Measurements from ENCODE around the gene SCAI. TPM values are rescaled to one million over a fixed set of nuclear protein-coding genes. Genes with fewer than 3 reads are reported as not detected.
"Not testable (repeated sequence)": the region's sequence is repeated elsewhere in the genome, so short reads cannot be mapped to it uniquely, and the experiment has no call there.

The SCAI gene
- total RNA-seq, 1 donor from 2014 or later: 13.4 TPM

GRCh38 chr9:125166762-125167161 lies 23.4 kb upstream of the SCAI start:
- H3K27ac Mint-ChIP-seq: no peak overlapping the region
- H3K9me3 Mint-ChIP-seq: no peaks in the 10 kb centered on the region
- peaks cover 26% of the 10 kb centered on the region for H3K36me3 Mint-ChIP-seq (ENCODE audit: low read depth)
- no peaks in the 10 kb centered on the region for H3K27me3 Mint-ChIP-seq
- peaks cover 2% of the 10 kb centered on the region for H3K4me1 Mint-ChIP-seq
- no peak overlapping the region for H3K4me3 Mint-ChIP-seq
- intact Hi-C loops (cut with micrococcal nuclease): no loop called here
- no peak for DNase-seq

- H3K4me1 Mint-ChIP-seq; intact Hi-C loops (cut with micrococcal nuclease); H3K4me3 Mint-ChIP-seq; H3K27me3 Mint-ChIP-seq; DNase-seq; H3K27ac Mint-ChIP-seq; H3K9me3 Mint-ChIP-seq: not testable (repeated sequence)
- H3K36me3 Mint-ChIP-seq (ENCODE audit: low read depth): peaks cover 17% of the 10 kb centered on the region
Measured at GRCh38 chr9:125162891-125163290, 19.6 kb upstream of the SCAI start.

- H3K4me3 Mint-ChIP-seq: no peak overlapping the region
- H3K9me3 Mint-ChIP-seq: no peaks in the 10 kb centered on the region
- peaks cover 21% of the 10 kb centered on the region for H3K36me3 Mint-ChIP-seq (ENCODE audit: low read depth)
- intact Hi-C loops (cut with micrococcal nuclease): no loop called here
- no peak overlapping the region for H3K27ac Mint-ChIP-seq
- no peaks in the 10 kb centered on the region for H3K27me3 Mint-ChIP-seq
- no peak for DNase-seq
- H3K4me1 Mint-ChIP-seq: peaks cover 4% of the 10 kb centered on the region
Measured at GRCh38 chr9:125161284-125161918, 18.1 kb upstream of the SCAI start.

- Mint-ChIP-seq H3K9me3 (no peaks in the 10 kb centered on the region), H3K36me3 (ENCODE audit: low read depth) (peaks cover 21% of the 10 kb centered on the region)
- no peak for DNase-seq
Measured at GRCh38 chr9:125160750-125161149, 17.4 kb upstream of the SCAI start.

GRCh38 chr9:125156551-125156950 lies 13.2 kb upstream of the SCAI start:
- Mint-ChIP-seq H3K9me3 (no peaks in the 10 kb centered on the region), H3K4me3 (no peak overlapping the region), H3K36me3 (ENCODE audit: low read depth) (peaks cover 33% of the 10 kb centered on the region), H3K4me1 (peaks cover 4% of the 10 kb centered on the region), H3K27me3 (no peaks in the 10 kb centered on the region), H3K27ac (no peak overlapping the region)
- intact Hi-C loops (cut with micrococcal nuclease): no loop called here
- no peak for DNase-seq

More at GRCh38 chr9:125160750-125161149, 17.4 kb upstream of the SCAI start:
- intact Hi-C loops (cut with micrococcal nuclease): no loop called here
- Mint-ChIP-seq H3K27ac (no peak overlapping the region), H3K27me3 (no peaks in the 10 kb centered on the region), H3K4me1 (peaks cover 4% of the 10 kb centered on the region), H3K4me3 (no peak overlapping the region)

- Mint-ChIP-seq H3K4me3 (no peak overlapping the region), H3K27me3 (no peaks in the 10 kb centered on the region), H3K4me1 (peaks cover 5% of the 10 kb centered on the region), H3K9me3 (no peaks in the 10 kb centered on the region), H3K36me3 (ENCODE audit: low read depth) (peaks cover 44% of the 10 kb centered on the region), H3K27ac (no peak overlapping the region)
- intact Hi-C loops (cut with micrococcal nuclease): no loop called here
- DNase-seq: no peak
Measured at GRCh38 chr9:125153712-125154367, 10.5 kb upstream of the SCAI start.

- no peaks in the 10 kb centered on the region for H3K9me3 Mint-ChIP-seq
- peaks cover 5% of the 10 kb centered on the region for H3K4me1 Mint-ChIP-seq
- H3K27me3 Mint-ChIP-seq: no peaks in the 10 kb centered on the region
- no peak overlapping the region for H3K27ac Mint-ChIP-seq
- no peak for DNase-seq
- intact Hi-C loops (cut with micrococcal nuclease): no loop called here
- peaks cover 39% of the 10 kb centered on the region for H3K36me3 Mint-ChIP-seq (ENCODE audit: low read depth)
- H3K4me3 Mint-ChIP-seq: no peak overlapping the region
Measured at GRCh38 chr9:125151730-125152129, 8.4 kb upstream of the SCAI start.

- intact Hi-C loops (cut with micrococcal nuclease): no loop called here
- Mint-ChIP-seq H3K4me3 (no peak overlapping the region), H3K36me3 (ENCODE audit: low read depth) (peaks cover 36% of the 10 kb centered on the region), H3K4me1 (peaks cover 9% of the 10 kb centered on the region), H3K27me3 (no peaks in the 10 kb centered on the region), H3K27ac (no peak overlapping the region), H3K9me3 (no peaks in the 10 kb centered on the region)
- no peak for DNase-seq
Measured at GRCh38 chr9:125150349-125151245, 7.3 kb upstream of the SCAI start.

GRCh38 chr9:125147401-125147951 lies 4.1 kb upstream of the SCAI start:
- Mint-ChIP-seq H3K27ac (no peak overlapping the region), H3K27me3 (no peaks in the 10 kb centered on the region), H3K9me3 (no peaks in the 10 kb centered on the region), H3K36me3 (ENCODE audit: low read depth) (peaks cover 25% of the 10 kb centered on the region), H3K4me3 (no peak overlapping the region), H3K4me1 (peaks cover 18% of the 10 kb centered on the region)
- intact Hi-C loops (cut with micrococcal nuclease): loop anchor here (10.0 kb wide), 1 partner anchor 227 kb away; no protein-coding TSS in a partner anchor
- DNase-seq: no peak

GRCh38 chr9:125146247-125146646 lies 2.9 kb upstream of the SCAI start:
- peaks cover 17% of the 10 kb centered on the region for H3K36me3 Mint-ChIP-seq (ENCODE audit: low read depth)
- intact Hi-C loops (cut with micrococcal nuclease): loop anchor here (10.0 kb wide), 1 partner anchor 229 kb away; no protein-coding TSS in a partner anchor
- no peak for DNase-seq
- peak overlapping the region; percentile 46 for H3K27ac Mint-ChIP-seq
- H3K9me3 Mint-ChIP-seq: no peaks in the 10 kb centered on the region
- no peaks in the 10 kb centered on the region for H3K27me3 Mint-ChIP-seq
- no peak overlapping the region for H3K4me3 Mint-ChIP-seq
- peaks cover 27% of the 10 kb centered on the region for H3K4me1 Mint-ChIP-seq

- peaks cover 11% of the 10 kb centered on the region for H3K36me3 Mint-ChIP-seq (ENCODE audit: low read depth)
- H3K27ac Mint-ChIP-seq: no peak overlapping the region
- no peaks in the 10 kb centered on the region for H3K9me3 Mint-ChIP-seq
- no peak overlapping the region for H3K4me3 Mint-ChIP-seq
- H3K27me3 Mint-ChIP-seq: no peaks in the 10 kb centered on the region
- intact Hi-C loops (cut with micrococcal nuclease): loop anchor here (10.0 kb wide), 1 partner anchor 229 kb away; no protein-coding TSS in a partner anchor
- DNase-seq: no peak
- peaks cover 27% of the 10 kb centered on the region for H3K4me1 Mint-ChIP-seq
Measured at GRCh38 chr9:125145425-125145824, 2.1 kb upstream of the SCAI start.

GRCh38 chr9:125142560-125143376 lies 560 bp downstream of the SCAI start:
- peak; percentile 74 for DNase-seq
- Mint-ChIP-seq H3K4me3 (peak overlapping the region; percentile 100), H3K9me3 (no peaks in the 10 kb centered on the region)

GRCh38 chr9:125141751-125142150 lies 1.6 kb downstream of the SCAI start:
- DNase-seq: no peak
- intact Hi-C loops (cut with micrococcal nuclease): loop anchor here (2.0 to 10.0 kb wide), 5 partner anchors 47 to 371 kb away; partner anchors contain the start of genes HSPA5, NR6A1 and PPP6C
- H3K36me3 Mint-ChIP-seq (ENCODE audit: low read depth): peaks cover 18% of the 10 kb centered on the region
- H3K9me3 Mint-ChIP-seq: no peaks in the 10 kb centered on the region
- no peaks in the 10 kb centered on the region for H3K27me3 Mint-ChIP-seq
- peak overlapping the region; percentile 100 for H3K4me3 Mint-ChIP-seq
- H3K4me1 Mint-ChIP-seq: peaks cover 30% of the 10 kb centered on the region
- peak overlapping the region; percentile 34 for H3K27ac Mint-ChIP-seq

More at GRCh38 chr9:125142560-125143376, 560 bp downstream of the SCAI start:
- Mint-ChIP-seq H3K27ac (peak overlapping the region; percentile 95), H3K27me3 (no peaks in the 10 kb centered on the region), H3K36me3 (ENCODE audit: low read depth) (peaks cover 18% of the 10 kb centered on the region), H3K4me1 (peaks cover 33% of the 10 kb centered on the region)
- intact Hi-C loops (cut with micrococcal nuclease): loop anchor here (1.0 to 10.0 kb wide), 10 partner anchors 8 to 372 kb away; partner anchors contain the start of genes GOLGA1, HSPA5, NR6A1 and PPP6C

Data from activated CD4-positive, alpha-beta T cell treated with anti-CD3 and anti-CD28 coated beads, Interleukin-2, amount 10 ng/mL, durations not matched to agents 24 days and 14 days (primary cell).